GM12874 (cell line): ENCODE data around the gene SRP54.

Experiments used
- TF ChIP-seq, protein P1 (sequence below): IDR thresholded peaks from 2 replicates; pipeline ENCODE4 v1.5.1; 2011; ENCODE audit warnings: low read depth, mild to moderate bottlenecking, control low read depth, low read length, moderate library complexity; ENCODE audit not compliant: insufficient read depth

SRP54 gene

DNA sequence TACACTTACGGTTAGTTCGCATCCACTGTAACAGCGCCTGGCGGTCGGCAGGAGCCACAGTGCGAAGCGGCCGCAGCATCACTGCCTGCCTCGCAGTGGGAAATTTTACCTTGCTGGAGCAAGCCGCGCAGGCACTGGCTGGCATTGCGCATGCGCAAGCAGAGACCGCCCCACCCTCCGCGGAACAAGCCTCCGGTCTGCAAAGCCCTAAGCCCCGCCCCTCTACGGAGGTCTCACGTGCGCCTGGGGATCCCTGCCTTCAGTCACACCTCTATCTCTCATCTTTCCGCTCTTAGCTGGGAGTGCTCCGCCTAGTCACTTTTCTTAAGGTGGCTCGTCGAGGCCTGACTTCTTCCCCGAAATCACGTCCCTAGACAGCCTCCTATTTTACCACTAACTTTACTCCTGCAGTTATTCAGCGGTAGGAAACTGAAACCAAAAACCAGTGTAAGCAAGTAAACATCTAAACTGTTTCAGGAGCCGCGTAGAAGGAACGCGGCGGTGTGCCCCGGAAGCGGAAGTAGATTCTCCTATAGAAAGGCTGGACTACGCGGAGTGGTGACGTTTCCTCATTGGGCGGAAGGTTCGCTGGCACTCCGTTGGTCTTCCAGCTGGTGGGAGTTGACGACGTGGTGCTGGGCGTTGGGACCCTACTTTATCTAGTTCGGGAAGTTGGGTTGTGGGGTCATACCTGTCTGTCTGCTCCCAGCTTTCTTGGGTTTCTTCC lies at the start of gene SRP54:
TSS of gene SRP54 (plus strand) at position 572 of the 727 bp plus-strand sequence. CDS start 13,718 bp downstream, outside the sequence.
- TF ChIP-seq, protein P1, sequence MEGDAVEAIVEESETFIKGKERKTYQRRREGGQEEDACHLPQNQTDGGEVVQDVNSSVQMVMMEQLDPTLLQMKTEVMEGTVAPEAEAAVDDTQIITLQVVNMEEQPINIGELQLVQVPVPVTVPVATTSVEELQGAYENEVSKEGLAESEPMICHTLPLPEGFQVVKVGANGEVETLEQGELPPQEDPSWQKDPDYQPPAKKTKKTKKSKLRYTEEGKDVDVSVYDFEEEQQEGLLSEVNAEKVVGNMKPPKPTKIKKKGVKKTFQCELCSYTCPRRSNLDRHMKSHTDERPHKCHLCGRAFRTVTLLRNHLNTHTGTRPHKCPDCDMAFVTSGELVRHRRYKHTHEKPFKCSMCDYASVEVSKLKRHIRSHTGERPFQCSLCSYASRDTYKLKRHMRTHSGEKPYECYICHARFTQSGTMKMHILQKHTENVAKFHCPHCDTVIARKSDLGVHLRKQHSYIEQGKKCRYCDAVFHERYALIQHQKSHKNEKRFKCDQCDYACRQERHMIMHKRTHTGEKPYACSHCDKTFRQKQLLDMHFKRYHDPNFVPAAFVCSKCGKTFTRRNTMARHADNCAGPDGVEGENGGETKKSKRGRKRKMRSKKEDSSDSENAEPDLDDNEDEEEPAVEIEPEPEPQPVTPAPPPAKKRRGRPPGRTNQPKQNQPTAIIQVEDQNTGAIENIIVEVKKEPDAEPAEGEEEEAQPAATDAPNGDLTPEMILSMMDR, result no peak; the same call in none of the 2 replicates

DNA sequence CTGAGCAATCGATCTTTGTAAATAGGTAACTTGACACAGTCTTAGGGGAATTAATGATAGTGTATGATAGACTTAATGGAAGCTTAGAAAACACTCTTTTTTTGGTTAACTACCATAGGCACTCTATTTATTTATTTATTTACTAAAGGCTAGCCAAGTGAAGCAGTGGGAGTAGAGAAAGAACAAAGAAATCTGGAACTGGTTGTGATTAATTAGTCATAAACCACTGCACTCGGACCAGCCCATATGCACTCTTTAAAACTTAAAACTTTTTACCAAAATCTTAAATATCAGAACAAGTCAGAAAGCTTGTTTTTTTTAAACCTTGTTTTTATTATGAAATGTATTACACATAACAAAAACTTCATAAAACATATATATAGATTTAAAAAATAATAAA lies 49.5 kb upstream of the SRP54 start:
- TF ChIP-seq, protein P1, result no peak

DNA sequence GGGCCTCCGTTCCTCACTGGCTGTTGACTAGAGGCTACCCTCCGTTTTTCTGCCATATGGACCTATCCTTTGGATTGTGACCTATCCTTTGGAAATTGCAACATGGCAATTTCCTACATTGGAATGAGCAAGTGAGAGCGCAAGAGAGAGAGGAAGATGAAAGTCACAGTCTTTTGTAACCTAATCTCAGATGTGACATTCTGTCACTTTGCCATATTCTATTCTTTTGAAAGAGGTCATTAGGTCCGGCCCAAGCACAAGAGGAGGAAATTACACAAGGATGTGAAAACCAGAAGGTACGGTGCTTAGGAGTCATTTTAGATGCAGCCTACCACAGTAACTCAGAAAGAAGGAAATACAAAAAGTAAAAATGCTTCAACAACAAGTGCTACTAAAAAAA lies 47.3 kb upstream of the SRP54 start:
- TF ChIP-seq, protein P1, result no peak

DNA sequence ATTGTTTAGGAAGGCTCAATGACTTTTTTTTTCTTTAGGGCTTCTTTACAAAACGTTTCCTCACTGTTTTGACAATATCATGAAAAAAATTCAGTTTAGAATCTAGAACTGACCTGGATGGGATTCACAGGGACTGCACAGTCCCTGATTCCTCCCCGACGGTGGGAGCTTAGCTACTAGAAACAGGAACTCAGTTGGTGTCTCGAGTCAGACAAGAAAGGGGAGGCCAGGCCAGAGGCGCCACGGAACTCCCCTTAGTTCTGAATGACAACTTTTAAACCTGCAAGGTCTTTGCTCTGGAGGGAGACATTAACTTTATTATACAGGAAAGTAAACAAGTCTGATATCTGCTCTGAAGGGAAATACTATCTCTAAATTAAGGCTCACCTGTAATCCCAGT lies 45.4 kb upstream of the SRP54 start:
- TF ChIP-seq, protein P1, result no peak

DNA sequence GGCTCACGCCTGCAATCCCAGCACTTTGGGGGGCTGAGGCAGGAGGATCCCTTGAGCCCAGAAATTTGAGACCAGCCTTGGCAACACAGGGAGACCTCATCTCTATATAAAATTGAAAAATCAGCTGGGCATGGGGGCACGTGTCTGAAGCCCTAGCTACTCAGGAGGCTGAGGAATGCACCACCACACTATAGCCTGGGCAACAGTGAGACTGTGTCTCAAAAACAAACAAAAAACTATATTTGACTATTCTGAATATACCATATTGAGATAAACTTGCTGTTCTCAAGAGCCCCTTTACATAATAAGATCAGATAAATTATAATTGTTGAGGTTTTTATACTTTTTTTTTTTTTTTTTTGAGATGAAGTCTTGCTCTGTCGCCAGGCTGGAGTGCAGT lies 44.9 kb upstream of the SRP54 start:
- TF ChIP-seq, protein P1, result no peak

DNA sequence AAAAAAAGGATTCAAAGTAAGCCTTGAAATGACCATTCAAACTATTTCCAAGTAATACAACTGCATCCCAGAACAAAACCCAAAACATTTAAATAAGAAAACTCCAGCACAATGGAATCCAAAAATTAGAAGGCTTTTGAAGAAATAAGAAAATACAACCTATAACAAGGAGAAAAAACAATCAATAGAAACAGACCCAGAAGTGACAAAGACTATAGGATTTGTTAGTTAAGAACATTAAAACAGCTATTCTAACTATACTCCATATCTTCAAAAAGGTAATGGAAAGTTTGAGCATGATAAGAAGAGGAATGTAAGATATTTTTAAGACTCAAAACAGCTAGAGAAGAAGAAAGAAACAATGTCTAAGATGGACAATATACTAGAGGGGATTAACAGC lies 39.3 kb upstream of the SRP54 start:
- TF ChIP-seq, protein P1, result no peak

DNA sequence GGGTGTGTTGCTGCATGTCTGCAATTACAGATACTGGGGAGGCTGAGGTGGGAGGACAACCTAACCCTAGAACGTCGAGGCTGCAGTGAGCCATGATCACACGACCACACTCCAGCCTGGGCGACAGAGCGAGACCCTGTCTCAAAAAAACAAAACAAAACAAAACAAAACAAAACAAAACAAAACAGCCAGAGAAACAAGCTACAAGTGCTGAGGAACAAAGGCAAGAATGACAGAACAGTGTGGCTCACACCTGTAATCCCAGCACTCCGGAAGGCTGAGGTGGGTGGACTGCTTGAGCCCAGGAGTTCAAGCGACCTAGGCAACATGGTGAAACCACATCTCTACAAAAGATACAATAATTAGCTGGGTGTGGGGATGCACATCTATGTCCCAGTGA lies 38.0 kb upstream of the SRP54 start:
- TF ChIP-seq, protein P1, result no peak
